ENCODE results near the gene CSE1L. TPM values are rescaled to one million over a fixed set of nuclear protein-coding genes. Genes with fewer than 3 reads are reported as not detected.

The CSE1L gene
- total RNA-seq, 4 donors from 2014 or later, result 42.8 to 56.6 (median 45.0) TPM

DNA sequence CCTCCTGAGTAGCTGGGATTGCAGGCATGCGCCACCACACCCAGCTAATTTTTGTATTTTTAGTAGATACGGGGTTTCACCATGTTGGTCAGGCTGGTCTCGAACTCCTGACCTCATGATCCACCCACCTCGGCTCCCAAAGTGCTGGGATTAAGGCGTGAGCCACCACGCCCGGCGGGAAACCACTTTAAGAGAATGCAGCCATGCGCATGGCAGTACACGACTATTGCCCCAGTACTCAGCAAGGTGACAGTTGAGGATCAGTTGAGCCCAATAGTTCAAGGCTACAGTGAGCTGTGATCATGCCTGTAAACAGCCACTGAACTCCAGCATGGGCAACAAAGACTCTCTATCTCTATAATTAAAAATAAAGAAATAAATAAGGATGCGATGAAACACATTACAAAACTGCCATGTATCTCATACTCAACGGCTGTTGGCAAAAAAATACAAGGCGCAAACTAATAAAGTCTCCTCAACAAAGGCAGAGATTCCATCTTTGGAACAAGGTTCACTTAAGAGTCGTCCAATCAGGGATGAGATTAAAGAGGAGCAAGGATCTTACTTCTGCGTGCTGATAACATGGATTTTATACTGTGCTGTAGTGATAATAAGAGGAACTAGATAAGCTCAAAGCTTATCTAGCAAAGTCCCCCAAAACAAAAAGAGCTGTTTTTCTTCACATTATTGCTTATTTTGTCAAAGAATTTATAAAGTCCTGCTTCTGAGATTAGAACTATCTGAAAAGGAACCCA lies 90.9 kb downstream of the CSE1L start:
- H3K4me3 ChIP-seq (replicated peaks in 1 of 3), result no peak overlapping the region
- no peaks in the 10 kb centered on the region for H3K27me3 ChIP-seq
- intact Hi-C loops (cut with DNase I), result no loop called here
- no peak overlapping the region for H3K27ac ChIP-seq
- no peaks in the 10 kb centered on the region for H3K9me3 ChIP-seq
- peaks cover 0 to 8% of the 10 kb centered on the region in 2 donors for H3K36me3 ChIP-seq
- TF ChIP-seq, protein P1, sequence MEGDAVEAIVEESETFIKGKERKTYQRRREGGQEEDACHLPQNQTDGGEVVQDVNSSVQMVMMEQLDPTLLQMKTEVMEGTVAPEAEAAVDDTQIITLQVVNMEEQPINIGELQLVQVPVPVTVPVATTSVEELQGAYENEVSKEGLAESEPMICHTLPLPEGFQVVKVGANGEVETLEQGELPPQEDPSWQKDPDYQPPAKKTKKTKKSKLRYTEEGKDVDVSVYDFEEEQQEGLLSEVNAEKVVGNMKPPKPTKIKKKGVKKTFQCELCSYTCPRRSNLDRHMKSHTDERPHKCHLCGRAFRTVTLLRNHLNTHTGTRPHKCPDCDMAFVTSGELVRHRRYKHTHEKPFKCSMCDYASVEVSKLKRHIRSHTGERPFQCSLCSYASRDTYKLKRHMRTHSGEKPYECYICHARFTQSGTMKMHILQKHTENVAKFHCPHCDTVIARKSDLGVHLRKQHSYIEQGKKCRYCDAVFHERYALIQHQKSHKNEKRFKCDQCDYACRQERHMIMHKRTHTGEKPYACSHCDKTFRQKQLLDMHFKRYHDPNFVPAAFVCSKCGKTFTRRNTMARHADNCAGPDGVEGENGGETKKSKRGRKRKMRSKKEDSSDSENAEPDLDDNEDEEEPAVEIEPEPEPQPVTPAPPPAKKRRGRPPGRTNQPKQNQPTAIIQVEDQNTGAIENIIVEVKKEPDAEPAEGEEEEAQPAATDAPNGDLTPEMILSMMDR (IDR thresholded peaks at IDR 0.05), result no peak
- no peak for TF ChIP-seq POLR2A (IDR thresholded peaks at IDR 0.05)
- H3K4me1 ChIP-seq, result peaks cover 6 to 16% of the 10 kb centered on the region in 2 donors
- WGBS, 2 donors, result 96% methylated on average over 15 of the region's 15 CpGs
- no peak for DNase-seq

GRCh38 chr20:49138431-49138830 lies 92.3 kb downstream of the CSE1L start:
- intact Hi-C loops (cut with DNase I), result no loop called here
- Histone ChIP-seq H3K27ac (no peak overlapping the region), H3K4me1 (peaks cover 0 to 12% of the 10 kb centered on the region in 2 donors), H3K27me3 (no peaks in the 10 kb centered on the region), H3K4me3 (replicated peaks in 1 of 3) (no peak overlapping the region), H3K9me3 (no peaks in the 10 kb centered on the region), H3K36me3 (peaks cover 0 to 11% of the 10 kb centered on the region in 2 donors)
- TF ChIP-seq, protein P1 (IDR thresholded peaks at IDR 0.05), result no peak
- no peak for TF ChIP-seq POLR2A (IDR thresholded peaks at IDR 0.05)
- DNase-seq, result no peak

DNA sequence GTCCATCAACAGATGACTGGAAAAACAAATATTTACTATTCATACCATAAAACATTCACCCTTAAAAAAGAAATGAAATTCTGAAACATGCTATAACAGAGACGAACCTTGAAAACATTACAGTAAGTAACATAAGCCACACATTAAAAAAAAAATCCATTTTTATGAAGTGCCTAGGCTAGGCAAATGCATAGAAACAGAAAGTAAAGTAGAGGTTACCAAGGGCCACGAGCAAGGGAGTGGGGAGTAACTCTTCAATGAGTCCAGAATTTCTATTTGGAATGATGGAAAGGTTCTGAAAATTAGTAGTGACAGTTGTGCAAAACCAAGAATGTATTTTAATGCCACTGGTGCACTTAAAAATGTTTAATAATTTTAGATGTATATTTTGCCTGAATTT lies 94.3 kb downstream of the CSE1L start:
- intact Hi-C loops (cut with DNase I), result no loop called here
- no peak for TF ChIP-seq POLR2A (IDR thresholded peaks at IDR 0.05)
- TF ChIP-seq, protein P1 (IDR thresholded peaks at IDR 0.05), result no peak
- no peak for DNase-seq
- peak overlapping the region in 1 of 3 donors; percentile 27 for H3K27ac ChIP-seq
- peaks cover 0 to 9% of the 10 kb centered on the region in 2 donors for H3K4me1 ChIP-seq
- no peaks in the 10 kb centered on the region for H3K9me3 ChIP-seq
- H3K27me3 ChIP-seq, result no peaks in the 10 kb centered on the region
- H3K36me3 ChIP-seq, result peaks cover 0 to 26% of the 10 kb centered on the region in 2 donors
- WGBS, 2 donors, result 69 to 84% methylated on average over 2 of the region's 2 CpGs
- no peak overlapping the region for H3K4me3 ChIP-seq (replicated peaks in 1 of 3)

DNA sequence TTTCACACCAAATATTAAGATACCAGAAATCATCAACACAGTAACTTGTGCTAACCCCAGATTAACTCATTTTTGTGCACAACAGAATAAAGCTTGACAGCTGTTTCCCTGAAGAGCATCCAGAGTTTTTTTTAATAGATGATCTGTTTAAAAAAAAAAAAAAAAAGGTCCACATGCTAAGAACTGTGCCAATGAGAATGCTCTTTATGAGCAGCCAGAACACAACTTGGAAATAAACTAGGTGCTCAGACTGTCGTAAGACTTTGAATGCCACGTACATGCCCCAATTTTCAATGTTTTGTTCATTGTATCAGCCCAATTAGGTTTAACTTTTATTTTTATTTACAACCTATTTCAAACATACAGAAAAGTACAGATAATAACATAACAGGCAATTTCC lies 94.7 kb downstream of the CSE1L start:
- TF ChIP-seq, protein P1 (IDR thresholded peaks at IDR 0.05), result no peak
- TF ChIP-seq POLR2A (IDR thresholded peaks at IDR 0.05), result no peak
- 34 to 42% methylated on average over 2 of the region's 2 CpGs for WGBS, 2 donors
- DNase-seq, result no peak
- Histone ChIP-seq H3K27ac (peak overlapping the region in 2 of 3 donors; percentile 27 to 63), H3K4me3 (replicated peaks in 1 of 3) (no peak overlapping the region), H3K9me3 (no peaks in the 10 kb centered on the region), H3K36me3 (peaks cover 0 to 23% of the 10 kb centered on the region in 2 donors), H3K4me1 (peaks cover 0 to 9% of the 10 kb centered on the region in 2 donors), H3K27me3 (no peaks in the 10 kb centered on the region)
- intact Hi-C loops (cut with DNase I), result no loop called here

Small RNA genes within 50 kb of the gene (small RNA-seq; reads per million reads assigned to genes)
- not detected for gene SNAP23P1

Other genes starting within 250 kb of the CSE1L start
- gene PREX1, start 218.3 kb upstream of the CSE1L start, total RNA-seq, result 10 to 100 TPM; 10.2 to 42.7 (median 18.7) TPM
- gene ARFGEF2, start 124.6 kb upstream of the CSE1L start, total RNA-seq, result 100 to 1,000 TPM in 2 of 4 donors, 10 to 100 TPM in 2; 92.3 to 131 (median 101) TPM
- gene STAU1, start 142.0 kb downstream of the CSE1L start, total RNA-seq, result 100 to 1,000 TPM; 154 to 231 (median 167) TPM
- gene DDX27, start 173.1 kb downstream of the CSE1L start, total RNA-seq, result 10 to 100 TPM; 30.4 to 45.8 (median 38.2) TPM
- gene ZNFX1, start 231.7 kb downstream of the CSE1L start, total RNA-seq, result 10 to 100 TPM; 39.8 to 52.2 (median 46.3) TPM